Urinary bladder (tissue), 4 donors: Measurements from ENCODE around the gene ETV3L. TPM values are rescaled to one million over a fixed set of nuclear protein-coding genes. Genes with fewer than 3 reads are reported as not detected.

Experiments
- DNase-seq: peaks from one replicate; pipeline ENCODE4 v3.0.0-alpha.2; 2015; ENCODE audit errors: extremely low spot score
- H3K27ac ChIP-seq: one replicate; pipeline ENCODE4 v1.5.1; 2013; ENCODE audit warnings: low read depth, mild to moderate bottlenecking, moderate library complexity
- H3K36me3 ChIP-seq: one replicate; pipeline ENCODE4 v1.6.1; 2013; ENCODE audit warnings: mild to moderate bottlenecking, moderate library complexity; ENCODE audit not compliant: insufficient read depth
- H3K4me1 ChIP-seq: one replicate; pipeline ENCODE4 v1.6.1; 2013; ENCODE audit warnings: mild to moderate bottlenecking, moderate library complexity; ENCODE audit not compliant: insufficient read depth
- H3K4me3 ChIP-seq: one replicate; pipeline ENCODE4 v1.5.1; 2013; ENCODE audit warnings: low read depth, low read length
- WGBS: extraction: QIAGEN DNeasy Blood & Tissue Kit; methylation state at CpG from one replicate; pipeline ENCODE4 v1.1.7; 2013; 5-methylcytosine and 5-hydroxymethylcytosine counted together
- polyA plus RNA-seq: library from polyadenylated mRNA; stranded (reverse); fragments of 200-250 nt; gene quantifications from one replicate; pipeline ENCODE4 v1.2.3, GENCODE V29; 2013
- total RNA-seq: library from RNA; depleted of rRNA; stranded (reverse); fragments of >200 nt; gene quantifications from one replicate; pipeline ENCODE4 v1.2.3, GENCODE V29; 2014
- donor health status: healthy with polysubstance abuse.
- donor health status: healthy.

Gene ETV3L
- not detected for total RNA-seq
- not detected for polyA plus RNA-seq

DNA sequence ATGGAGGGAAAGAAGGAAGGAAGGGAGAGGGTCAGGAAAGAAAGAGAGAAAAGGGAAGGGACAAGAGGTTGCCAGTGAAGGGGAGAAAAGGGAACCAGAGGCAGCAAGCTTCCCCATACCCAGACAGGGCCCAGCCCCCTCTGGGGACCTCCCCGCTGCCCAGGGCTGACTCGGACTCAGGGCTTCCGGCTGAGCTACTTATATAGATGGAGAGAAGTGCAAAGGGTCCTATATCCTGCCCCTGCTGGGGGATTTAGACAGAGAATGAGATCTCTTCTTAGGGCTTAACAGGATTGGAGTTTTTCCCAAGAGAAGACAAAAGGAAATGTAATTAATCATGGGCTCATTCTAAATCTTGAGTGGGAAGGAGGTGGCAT, at the start of gene ETV3L:
Gene ETV3L, minus strand, starts transcription at position 176 of the 377 bp plus-strand sequence. CDS start 285 bp downstream, outside the sequence.
- no peak within 1 kb of the TSS for H3K27ac ChIP-seq
- H3K4me1 ChIP-seq: no peaks in the 10 kb centered on the region
- H3K36me3 ChIP-seq: no peaks in the 10 kb centered on the region
- no peak within 1 kb of the TSS for H3K4me3 ChIP-seq
- DNase-seq: no peak
- WGBS: 61% methylated on average over 3 of the region's 3 CpGs

- no peaks in the 10 kb centered on the region for H3K4me1 ChIP-seq
- H3K27ac ChIP-seq: peak overlapping the region; percentile 60
- H3K36me3 ChIP-seq: peaks cover 2% of the 10 kb centered on the region
- no peak for DNase-seq
- no peak overlapping the region for H3K4me3 ChIP-seq
- 50% methylated on average over 10 of the region's 10 CpGs for WGBS
These were observed 48.5 kb upstream of the ETV3L start for GRCh38 chr1:157147906-157148700.

GRCh38 chr1:157147037-157147436, 47.4 kb upstream of the ETV3L start:
- 89% methylated on average over 1 of the region's 1 CpG for WGBS
- peaks cover 2% of the 10 kb centered on the region for H3K36me3 ChIP-seq
- H3K4me1 ChIP-seq: no peaks in the 10 kb centered on the region
- H3K27ac ChIP-seq: no peak overlapping the region
- H3K4me3 ChIP-seq: no peak overlapping the region
- no peak for DNase-seq

- H3K4me1 ChIP-seq: no peaks in the 10 kb centered on the region
- DNase-seq: no peak
- peaks cover 2% of the 10 kb centered on the region for H3K36me3 ChIP-seq
- 68% methylated on average over 3 of the region's 3 CpGs for WGBS
- H3K4me3 ChIP-seq: no peak overlapping the region
- no peak overlapping the region for H3K27ac ChIP-seq
These were observed 46.6 kb upstream of the ETV3L start for GRCh38 chr1:157146244-157146643.

DNA sequence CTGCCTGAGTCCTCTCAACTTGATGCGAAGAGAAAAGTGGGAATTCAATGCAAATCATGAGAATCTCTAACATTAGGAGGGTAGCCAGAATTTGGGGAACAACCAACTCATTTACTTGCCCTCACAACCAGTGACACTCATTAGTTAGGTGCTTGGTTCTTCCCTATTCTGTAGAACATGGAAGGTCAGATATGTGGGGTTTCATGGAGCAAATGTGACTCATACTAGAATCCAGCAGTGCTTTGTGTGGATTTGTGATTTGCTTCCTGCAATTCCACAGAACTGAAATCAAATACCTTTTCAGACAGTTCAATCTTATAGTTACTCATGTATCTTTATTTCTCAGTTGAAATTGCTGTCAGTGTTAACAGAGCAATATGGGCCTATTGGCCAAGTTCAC, 45.5 kb upstream of the ETV3L start:
- no peak overlapping the region for H3K4me3 ChIP-seq
- 96% methylated on average over 1 of the region's 1 CpG for WGBS
- no peak for DNase-seq
- H3K36me3 ChIP-seq: peaks cover 2% of the 10 kb centered on the region
- H3K4me1 ChIP-seq: no peaks in the 10 kb centered on the region
- H3K27ac ChIP-seq: no peak overlapping the region

DNA sequence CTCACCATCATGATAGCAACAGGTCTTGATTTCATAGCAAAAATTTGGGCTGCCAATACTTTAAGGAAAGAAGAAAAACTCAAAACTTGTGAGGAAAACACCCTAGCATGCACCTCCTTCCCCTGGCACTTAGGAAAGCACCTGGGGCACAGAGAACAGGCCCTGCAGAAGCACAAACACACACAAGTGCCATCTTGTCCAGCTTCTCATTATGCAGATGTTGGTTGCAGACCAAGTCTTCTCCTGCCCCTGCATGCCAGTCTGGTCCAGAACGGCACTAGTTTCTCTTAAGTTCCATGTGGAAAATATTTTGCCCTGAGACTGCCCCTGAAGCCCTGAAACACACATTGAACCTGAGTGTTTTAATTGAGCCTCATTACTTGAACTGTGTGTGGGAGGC, 44.9 kb upstream of the ETV3L start:
- DNase-seq: no peak
- WGBS: 67% methylated on average over 1 of the region's 1 CpG

DNA sequence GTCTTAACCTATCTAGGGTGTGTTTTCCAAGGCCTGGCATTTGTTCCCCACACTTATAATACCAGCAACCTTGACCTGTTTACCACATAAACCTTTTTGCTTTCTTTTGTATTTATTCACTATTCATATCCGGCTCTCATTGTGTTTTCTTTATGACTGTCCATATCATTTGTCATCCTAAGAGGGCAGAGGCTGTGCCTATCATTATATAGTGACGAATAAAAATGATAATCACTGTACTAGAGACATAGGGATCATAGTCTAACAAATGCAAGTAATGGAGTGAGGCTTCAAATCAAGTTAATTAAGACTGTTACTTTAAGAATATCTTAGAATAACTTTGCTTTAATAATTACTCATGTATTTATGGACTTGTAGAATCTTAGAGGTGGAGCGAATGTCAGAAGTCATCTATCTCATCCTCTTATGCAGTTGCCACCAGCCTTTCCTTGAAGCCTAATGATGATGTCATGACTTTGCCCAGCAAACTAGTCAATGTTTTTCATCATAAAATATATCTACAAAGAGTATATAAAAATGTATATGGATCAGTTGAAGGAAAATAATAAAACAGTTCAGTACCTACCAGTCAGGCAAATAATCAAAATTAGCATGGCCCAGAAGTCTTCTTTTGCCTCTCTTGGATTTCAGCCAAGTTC, 43.3 kb upstream of the ETV3L start:
- DNase-seq: no peak
- H3K4me1 ChIP-seq: no peaks in the 10 kb centered on the region
- WGBS: 74% methylated on average over 3 of the region's 3 CpGs

More for the DNA sequence above, 44.9 kb upstream of the ETV3L start:
- H3K27ac ChIP-seq: no peak overlapping the region
- no peak overlapping the region for H3K4me3 ChIP-seq
- H3K4me1 ChIP-seq: no peaks in the 10 kb centered on the region
- H3K36me3 ChIP-seq: peaks cover 2% of the 10 kb centered on the region

DNA sequence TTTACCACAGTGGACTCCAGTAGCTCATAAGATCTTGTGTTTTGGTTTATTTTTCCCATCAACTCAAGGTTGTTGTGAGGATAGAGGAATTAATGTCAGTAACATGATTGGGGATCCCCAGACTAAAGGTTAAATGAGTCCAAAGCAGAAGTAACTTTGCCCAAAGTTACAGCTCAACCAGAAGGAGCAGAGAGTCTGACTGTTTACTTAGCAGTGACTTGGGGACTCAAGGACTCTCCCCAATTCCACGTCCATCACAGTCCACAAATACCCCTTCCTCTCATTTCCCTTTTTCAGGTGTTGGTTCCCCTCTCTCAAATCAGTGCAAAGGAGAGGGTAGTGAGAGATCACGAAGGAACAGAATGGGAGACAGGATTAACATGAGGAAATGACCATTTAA, 42.6 kb upstream of the ETV3L start:
- DNase-seq: no peak
- 50% methylated on average over 2 of the region's 2 CpGs for WGBS
- Histone ChIP-seq H3K4me3 (no peak overlapping the region), H3K4me1 (no peaks in the 10 kb centered on the region), H3K27ac (no peak overlapping the region), H3K36me3 (peaks cover 2% of the 10 kb centered on the region)

More for the DNA sequence above, 43.3 kb upstream of the ETV3L start:
- no peak overlapping the region for H3K4me3 ChIP-seq
- H3K36me3 ChIP-seq: peaks cover 2% of the 10 kb centered on the region
- no peak overlapping the region for H3K27ac ChIP-seq

GRCh38 chr1:157141212-157141855, 41.7 kb upstream of the ETV3L start:
- no peak overlapping the region for H3K4me3 ChIP-seq
- H3K4me1 ChIP-seq: no peaks in the 10 kb centered on the region
- H3K36me3 ChIP-seq: peaks cover 2% of the 10 kb centered on the region
- WGBS: 61% methylated on average over 4 of the region's 4 CpGs
- no peak for DNase-seq
- no peak overlapping the region for H3K27ac ChIP-seq

DNA sequence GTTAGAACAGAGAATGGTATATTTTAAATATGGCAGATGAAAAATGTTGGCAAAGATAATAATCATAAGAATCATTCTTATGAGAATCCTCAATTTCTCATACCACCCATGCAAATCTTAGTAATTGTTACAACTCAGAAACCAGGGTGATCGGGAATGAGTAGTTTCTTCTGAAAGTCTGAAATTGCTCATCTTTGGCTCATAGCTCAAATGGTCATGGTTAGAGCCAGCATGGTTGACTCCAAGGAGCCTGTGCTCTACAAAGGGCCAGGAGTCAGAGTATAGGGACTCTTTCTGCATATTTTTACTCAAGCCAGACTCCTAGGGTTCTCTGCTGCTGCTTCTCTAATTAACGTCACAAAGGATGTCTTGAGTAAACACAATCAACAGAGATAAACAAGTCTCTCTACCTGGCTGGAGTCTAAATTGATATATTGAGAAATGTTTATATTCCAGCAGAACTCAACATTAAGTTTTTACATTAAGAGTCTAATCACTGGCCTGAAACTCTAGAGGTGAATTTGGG, 40.5 kb upstream of the ETV3L start:
- no peak for DNase-seq
- Histone ChIP-seq H3K4me3 (no peak overlapping the region), H3K36me3 (peaks cover 2% of the 10 kb centered on the region), H3K4me1 (peaks cover 1% of the 10 kb centered on the region), H3K27ac (no peak overlapping the region)
- WGBS: 71% methylated on average over 2 of the region's 2 CpGs

- no peak for DNase-seq
- peaks cover 2% of the 10 kb centered on the region for H3K36me3 ChIP-seq
- 18% methylated on average over 9 of the region's 9 CpGs for WGBS
- H3K27ac ChIP-seq: peak overlapping the region; percentile 98
- H3K4me1 ChIP-seq: peaks cover 1% of the 10 kb centered on the region
- H3K4me3 ChIP-seq: peak overlapping the region; percentile 90
These were observed 39.6 kb upstream of the ETV3L start for GRCh38 chr1:157139052-157139715.

DNA sequence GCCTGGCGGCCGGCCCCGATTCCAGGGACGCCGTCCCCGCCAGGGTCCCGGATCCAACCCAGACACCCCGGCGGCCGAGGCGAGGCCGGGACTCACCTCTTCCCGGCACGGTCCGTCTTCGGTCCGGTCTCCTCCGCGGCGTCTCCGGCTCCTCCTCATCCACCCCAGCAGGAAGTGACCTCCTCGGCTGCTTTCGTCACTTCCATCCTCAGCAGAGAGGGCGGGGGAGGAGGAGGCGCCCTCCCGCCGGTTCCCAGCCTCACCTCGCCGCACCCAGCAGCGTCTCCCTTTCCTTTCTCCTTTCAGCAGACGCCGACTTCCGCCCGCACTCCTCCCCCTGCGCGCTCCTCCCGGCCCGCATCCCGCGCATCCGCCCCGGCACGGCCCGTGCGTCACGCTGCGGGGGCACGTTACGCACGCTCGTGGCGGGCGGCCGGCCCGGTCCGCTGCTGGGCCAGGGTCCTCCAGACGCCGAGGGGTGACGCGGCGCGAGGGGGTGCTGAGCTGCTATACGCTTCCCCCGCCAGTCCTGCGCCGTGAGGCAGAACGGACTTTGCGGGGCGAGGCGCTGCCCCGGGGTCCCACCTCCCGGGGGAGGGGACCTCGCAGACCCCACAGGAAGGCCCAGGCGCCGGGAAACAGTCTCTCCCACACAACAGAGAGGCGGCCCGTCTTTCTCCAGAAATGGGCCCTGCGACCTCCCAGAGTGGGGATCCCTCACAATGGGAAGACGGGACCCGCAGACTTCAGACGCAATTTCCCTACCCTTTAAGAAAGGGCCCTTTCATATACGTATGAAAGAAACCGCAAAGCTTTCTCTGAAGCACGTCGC, 38.8 kb upstream of the ETV3L start, which contains the start of gene ETV3:
Gene ETV3, minus strand, starts transcription at position 176 of the 832 bp plus-strand sequence. CDS start 2,043 bp downstream, outside the sequence.
- WGBS: under 1% methylated on average over 85 of the region's 85 CpGs
- Histone ChIP-seq H3K4me1 (peaks cover 1% of the 10 kb centered on the region), H3K4me3 (peak within 1 kb of the TSS; percentile 90), H3K36me3 (peaks cover 2% of the 10 kb centered on the region), H3K27ac (peak within 1 kb of the TSS; percentile 98)
- DNase-seq: peak; percentile 84
